Measurements from ENCODE around the gene LMNB1.
"Not testable (repeated sequence)": the region's sequence is repeated elsewhere in the genome, so short reads cannot be mapped to it uniquely, and the experiment has no call there.

The LMNB1 gene

GRCh38 chr5:126778675-126779403, 1.9 kb downstream of the LMNB1 start:
- DNase-seq = no peak

GRCh38 chr5:126780165-126780827, 3.4 kb downstream of the LMNB1 start:
- peak; percentile 75 for DNase-seq

- not testable (repeated sequence) for DNase-seq
Observed at GRCh38 chr5:126788409-126788808, 11.5 kb downstream of the LMNB1 start.

GRCh38 chr5:126793097-126793496, 16.2 kb downstream of the LMNB1 start:
- DNase-seq = no peak

- DNase-seq = not testable (repeated sequence)
Observed at GRCh38 chr5:126793648-126794047, 16.7 kb downstream of the LMNB1 start.

GRCh38 chr5:126794157-126794828, 17.4 kb downstream of the LMNB1 start:
- peak; percentile 20 for DNase-seq

- DNase-seq = no peak
Observed at GRCh38 chr5:126799780-126800179, 22.8 kb downstream of the LMNB1 start.

GRCh38 chr5:126801174-126801991, 24.4 kb downstream of the LMNB1 start:
- no peak for DNase-seq

- DNase-seq = peak; percentile 52
Observed at GRCh38 chr5:126801992-126802294, 25.0 kb downstream of the LMNB1 start.

GRCh38 chr5:126805063-126805462, 28.1 kb downstream of the LMNB1 start:
- no peak for DNase-seq

GRCh38 chr5:126808521-126808988, 31.6 kb downstream of the LMNB1 start:
- DNase-seq = peak; percentile 34

GRCh38 chr5:126809916-126810315, 33.0 kb downstream of the LMNB1 start:
- DNase-seq = peak; percentile 21

GRCh38 chr5:126810596-126811380, 33.9 kb downstream of the LMNB1 start:
- no peak for DNase-seq

- peak; percentile 63 for DNase-seq
Observed at GRCh38 chr5:126811515-126812198, 34.7 kb downstream of the LMNB1 start.

- peak; percentile 20 for DNase-seq
Observed at GRCh38 chr5:126812199-126812570, 35.2 kb downstream of the LMNB1 start.

GRCh38 chr5:126813799-126814198, 36.9 kb downstream of the LMNB1 start:
- not testable (repeated sequence) for DNase-seq

- no peak for DNase-seq
Observed at GRCh38 chr5:126814721-126815404, 37.9 kb downstream of the LMNB1 start.

- DNase-seq = no peak
Observed at GRCh38 chr5:126816649-126817048, 39.7 kb downstream of the LMNB1 start.

GRCh38 chr5:126818736-126819135, 41.8 kb downstream of the LMNB1 start:
- no peak for DNase-seq

GRCh38 chr5:126819253-126819652, 42.3 kb downstream of the LMNB1 start:
- DNase-seq = no peak

- DNase-seq = no peak
Observed at GRCh38 chr5:126826619-126827215, 49.8 kb downstream of the LMNB1 start.
